ENCODE measurements around the gene KCNT2. TPM values are rescaled to one million over a fixed set of nuclear protein-coding genes. Genes with fewer than 3 reads are reported as not detected.

KCNT2 gene
- total RNA-seq, 1 experiment from 2014 or later, result not detected

GRCh38 chr1:196502437-196502836 lies 105.8 kb downstream of the KCNT2 start (continued):
- TF ChIP-seq YY1 (IDR thresholded peaks at IDR 0.05; ENCODE audit: extremely low read depth, insufficient replicate concordance, low read depth, low read length) (no peak), TCF7L2 (IDR thresholded peaks at IDR 0.05; ENCODE audit: borderline replicate concordance, extremely low read depth, insufficient read depth, insufficient read length) (no peak), MAX (IDR thresholded peaks at IDR 0.05) (no peak)

GRCh38 chr1:196501760-196502428 lies 106.3 kb downstream of the KCNT2 start:
- H3K9me3 ChIP-seq (ENCODE audit: control insufficient read depth in 1 of 2, insufficient read depth in 1 of 2, low read depth in 1 of 2, low read length in 2 of 2), result no peaks in the 10 kb centered on the region
- H3K27ac ChIP-seq (ENCODE audit: low read depth, low read length), result no peak overlapping the region
- no peak overlapping the region for H3K4me3 ChIP-seq (replicated peaks in 1 of 2; ENCODE audit: low read depth in 1 of 2, low read length in 2 of 2)
- no TSS peak for BruUV-seq (replicated peaks)
- ChIA-PET CTCF (no interaction called here), RAD21 (ENCODE audit: low non-redundant PET in 1 of 2, low total read pairs in 2 of 2, uncharacterized antibody in 2 of 2, unreplicated experiment in 2 of 2) (no interaction called here), POLR2A (no interaction called here)
- no peaks in the 10 kb centered on the region for H4K20me1 ChIP-seq (ENCODE audit: insufficient read depth)
- TF ChIP-seq ATF3 (IDR thresholded peaks at IDR 0.05) (no peak), FOSL1 (IDR thresholded peaks at IDR 0.05; ENCODE audit: low read depth) (no peak), ZBTB33 (IDR thresholded peaks at IDR 0.05; ENCODE audit: extremely low read depth, insufficient replicate concordance, low read length) (no peak), ZFX (IDR thresholded peaks at IDR 0.05) (no peak), EZH2 (IDR thresholded peaks at IDR 0.05) (no peak), SRF (IDR thresholded peaks at IDR 0.05; ENCODE audit: low read depth) (no peak), CTCF (IDR thresholded peaks at IDR 0.05 in 2 of 3, conservative IDR thresholded peaks at IDR 0.05 in 1 of 3; ENCODE audit: borderline replicate concordance in 1 of 3, insufficient read depth in 1 of 3, low read depth in 2 of 3, low read length in 2 of 3) (no peak), SIN3A (IDR thresholded peaks at IDR 0.05; ENCODE audit: low read depth) (no peak), TCF7L2 (IDR thresholded peaks at IDR 0.05; ENCODE audit: borderline replicate concordance, extremely low read depth, insufficient read depth, insufficient read length) (no peak), ZNF274 (IDR thresholded peaks at IDR 0.05; ENCODE audit: low read depth, low read length) (no peak), EGR1 (IDR thresholded peaks at IDR 0.05; ENCODE audit: low read depth) (no peak), RAD21 (IDR thresholded peaks at IDR 0.05; ENCODE audit: low read depth) (no peak), CEBPB (IDR thresholded peaks at IDR 0.05; ENCODE audit: low read depth) (no peak), MAX (IDR thresholded peaks at IDR 0.05) (no peak), POLR2A (IDR thresholded peaks at IDR 0.05; ENCODE audit: borderline replicate concordance, extremely low read depth, insufficient read depth, insufficient read length) (no peak), EZH2phosphoT487 (IDR thresholded peaks at IDR 0.05; ENCODE audit: borderline replicate concordance) (no peak)
- intact Hi-C loops (cut with micrococcal nuclease), result no loop called here
- H3K79me2 ChIP-seq (ENCODE audit: insufficient read depth, low read length), result no peaks in the 10 kb centered on the region
- H3K4me1 ChIP-seq (ENCODE audit: control insufficient read depth in 1 of 2, insufficient read depth in 2 of 2, low read length in 2 of 2), result no peaks in the 10 kb centered on the region
- no peaks in the 10 kb centered on the region for H3K9me2 ChIP-seq (ENCODE audit: insufficient read depth)
- no peak overlapping the region for H3K4me2 ChIP-seq (ENCODE audit: low read length)
- no peaks in the 10 kb centered on the region for H3K27me3 ChIP-seq (ENCODE audit: insufficient read depth, low read length)
- no peak for DNase-seq (ENCODE audit: low read depth, low spot score)
- H3K9ac ChIP-seq (ENCODE audit: low read length), result no peak overlapping the region
- no peak overlapping the region for H2AFZ ChIP-seq (ENCODE audit: low read depth, low read length, poor library complexity, severe bottlenecking)
- ATAC-seq, result no peak
- no peaks in the 10 kb centered on the region for H3K36me3 ChIP-seq (ENCODE audit: control insufficient read depth in 1 of 2, insufficient read depth in 2 of 2, low read length in 2 of 2)

All from HCT116 (cell line).